Endothelial cell of umbilical vein (primary cell): ENCODE data around the gene TRIM17. TPM values are rescaled to one million over a fixed set of nuclear protein-coding genes. Genes with fewer than 3 reads are reported as not detected.

Experiments used
- BruUV-seq: library from RNA; stranded (reverse); fragments of 400-500 nt; replicated peaks from 2 replicates; lab custom pipeline; 2021; lab: Mats Ljungman, UMichigan
- CTCF ChIA-PET: fragments of 300-600, 350-600 bp; sonication (Branson Sonifier 250); formaldehyde crosslinking; loops from one replicate; lab custom pipeline; 2021; ENCODE audit warnings: antibody characterized with exemption, inconsistent platforms; lab: Charles Lee
- POLR2A ChIA-PET: fragments of 300-600, 350-600 bp; sonication (Branson Sonifier 250); formaldehyde crosslinking; loops from one replicate; lab custom pipeline; 2021; ENCODE audit warnings: antibody characterized with exemption, inconsistent platforms; lab: Charles Lee
- DNase-seq: peaks from one replicate; pipeline ENCODE4 v3.0.0-alpha.2; 2011; ENCODE audit warnings: low read depth, low spot score
- FAIRE-seq: peaks from 2 replicates; lab custom pipeline; 2011; peaks lifted over from hg19 to GRCh38; lab: Jason Lieb, UNC
- H2AFZ ChIP-seq: 2 replicates; pipeline ENCODE4 v1.6.0; 2012; ENCODE audit warnings: low read depth, low read length, control low read depth, inconsistent platforms
- H3K27ac ChIP-seq: 2 replicates; pipeline ENCODE4 v1.5.1; 2011; ENCODE audit warnings: low read depth, mild to moderate bottlenecking, control low read depth, low read length, moderate library complexity; ENCODE audit not compliant: insufficient read depth
- H3K27me3 ChIP-seq, 2 experiments: 2 replicates each; pipeline versions ENCODE4 v1.6.0 to v1.6.1; 2011; ENCODE audit warnings: low read length in 2 of 2, mixed read lengths in 1 of 2; ENCODE audit not compliant: control insufficient read depth in 2 of 2, insufficient read depth in 2 of 2
- H3K36me3 ChIP-seq, 2 experiments: 2 replicates in 1 of 2; 3 replicates in 1 of 2; pipeline ENCODE4 v1.5.1; 2011; ENCODE audit warnings: low read length in 2 of 2, mild to moderate bottlenecking in 1 of 2, moderate library complexity in 1 of 2; ENCODE audit not compliant: control insufficient read depth in 2 of 2, insufficient read depth in 2 of 2; ENCODE audit errors: extremely low read depth in 1 of 2
- H3K4me1 ChIP-seq: 3 replicates; pipeline ENCODE4 v1.5.1; 2011; ENCODE audit warnings: mild to moderate bottlenecking, low read length; ENCODE audit not compliant: control insufficient read depth, insufficient read depth; ENCODE audit errors: extremely low read depth
- H3K4me2 ChIP-seq: 2 replicates; pipeline ENCODE4 v1.6.1; 2011; ENCODE audit warnings: low read length, control low read depth, mixed read lengths; ENCODE audit not compliant: insufficient read depth
- H3K4me3 ChIP-seq, 3 experiments: fragments of 200-600 bp in 1 of 3; sonication (generic), shearing (Covaris generic) in 1 of 3; replicated peaks in 1 of 3; 2 replicates each; pipeline ENCODE4 v1.5.1; 2011 to 2016; ENCODE audit warnings: control low read depth in 3 of 3, low read length in 3 of 3, mild to moderate bottlenecking in 2 of 3, inconsistent platforms in 1 of 3, low read depth in 1 of 3, moderate library complexity in 1 of 3; ENCODE audit not compliant: insufficient read depth in 1 of 3
- H3K79me2 ChIP-seq: 2 replicates; pipeline ENCODE4 v1.6.0; 2012; ENCODE audit warnings: low read length, inconsistent platforms; ENCODE audit not compliant: control insufficient read depth, insufficient read depth
- H3K9ac ChIP-seq: replicated peaks from 2 replicates; pipeline ENCODE3; 2011; ENCODE audit warnings: low read length, control low read depth; ENCODE audit not compliant: insufficient read depth; ENCODE audit errors: extremely low read depth
- H3K9me1 ChIP-seq: replicated peaks from 3 replicates; pipeline ENCODE4 v1.6.0; 2011; ENCODE audit warnings: mild to moderate bottlenecking, low read length; ENCODE audit not compliant: control insufficient read depth, insufficient read depth; ENCODE audit errors: extremely low read depth
- H3K9me3 ChIP-seq: replicated peaks from 2 replicates; pipeline ENCODE4 v1.5.1; 2012; ENCODE audit warnings: low read length, inconsistent platforms; ENCODE audit not compliant: control insufficient read depth, insufficient read depth
- H4K20me1 ChIP-seq: replicated peaks from 2 replicates; pipeline ENCODE3; 2011; ENCODE audit warnings: mild to moderate bottlenecking, low read length; ENCODE audit not compliant: control insufficient read depth, insufficient read depth; ENCODE audit errors: extremely low read depth
- EZH2 ChIP-seq: IDR thresholded peaks from 2 replicates; pipeline ENCODE4 v1.6.1; 2012; ENCODE audit warnings: borderline replicate concordance, low read depth, mild to moderate bottlenecking, moderate library complexity, low read length, inconsistent platforms; ENCODE audit not compliant: severe bottlenecking
- FOS ChIP-seq: IDR thresholded peaks from 2 replicates; pipeline ENCODE4 v1.6.1; 2011; ENCODE audit warnings: mild to moderate bottlenecking, low read length, moderate library complexity, borderline replicate concordance; ENCODE audit not compliant: insufficient read depth
- GATA2 ChIP-seq: IDR thresholded peaks from 2 replicates; pipeline ENCODE4 v1.7.0; 2011; ENCODE audit warnings: low read depth, mild to moderate bottlenecking, moderate library complexity, mixed read lengths, low read length; ENCODE audit not compliant: insufficient read length, insufficient read depth
- JUN ChIP-seq: IDR thresholded peaks from 2 replicates; pipeline ENCODE4 v1.6.1; 2011; ENCODE audit warnings: borderline replicate concordance, low read depth; ENCODE audit not compliant: insufficient read length, insufficient read depth
- MYC ChIP-seq: IDR thresholded peaks from one replicate; pipeline ENCODE4 v1.6.1; 2011; ENCODE audit warnings: mild to moderate bottlenecking, low read depth, low read length
- POLR2A ChIP-seq: IDR thresholded peaks from 2 replicates; pipeline ENCODE4 v1.6.1; 2012; ENCODE audit warnings: low read depth, mild to moderate bottlenecking, control low read depth, low read length
- POLR2AphosphoS5 ChIP-seq: IDR thresholded peaks from 2 replicates; pipeline ENCODE4 v1.6.1; 2012; ENCODE audit warnings: low read depth, mild to moderate bottlenecking, control low read depth, low read length, moderate library complexity; ENCODE audit not compliant: insufficient read depth
- dilution Hi-C: fragments of 300-500 bp; cut with MboI; formaldehyde crosslinking; loops from one replicate; pipeline ENCODE4 v1.15.0; 2019; ENCODE audit warnings: low sequenced_read_pairs; ENCODE audit not compliant: extremely low pct_ligation_motif_present
- intact Hi-C: fragments of 100-400 bp; cut with micrococcal nuclease; formaldehyde crosslinking; loops from one replicate; pipeline ENCODE4 v1.10.0; 2022
- polyA plus RNA-seq, 4 experiments: library from polyadenylated mRNA; depleted of rRNA in 3 of 4; stranded (reverse) in 3 of 4; unstranded in 1 of 4; fragments of >200 nt; gene quantifications; 2 replicates each; pipeline versions ENCODE4 v1.2.1 to v1.2.3, GENCODE V29; 2011 to 2012; ENCODE audit warnings: missing spikeins in 1 of 4
- total RNA-seq: library from RNA; stranded (reverse); gene quantifications from 2 replicates; pipeline ENCODE4 v1.2.3, GENCODE V29; 2021
- TF ChIP-seq, protein P1 (sequence below), 2 donors: IDR thresholded peaks; 1 replicate in 1 of 2; 2 replicates in 1 of 2; pipeline ENCODE4 v1.5.1; 2011; ENCODE audit warnings: low read length in 2 of 2, mild to moderate bottlenecking in 2 of 2, moderate library complexity in 2 of 2, control low read depth in 1 of 2, inconsistent platforms in 1 of 2, low read depth in 1 of 2; ENCODE audit not compliant: insufficient read depth in 1 of 2; ENCODE audit errors: extremely low read depth in 1 of 2
- TF ChIP-seq, protein P2 (sequence below): IDR thresholded peaks from 2 replicates; pipeline ENCODE4 v1.6.1; 2011; ENCODE audit not compliant: insufficient read depth, insufficient read length

The TRIM17 gene
- total and polyA plus RNA-seq, 2 donors (not counting 3 experiments of a cell fraction or from before 2014, with no cell fraction given): not detected

DNA sequence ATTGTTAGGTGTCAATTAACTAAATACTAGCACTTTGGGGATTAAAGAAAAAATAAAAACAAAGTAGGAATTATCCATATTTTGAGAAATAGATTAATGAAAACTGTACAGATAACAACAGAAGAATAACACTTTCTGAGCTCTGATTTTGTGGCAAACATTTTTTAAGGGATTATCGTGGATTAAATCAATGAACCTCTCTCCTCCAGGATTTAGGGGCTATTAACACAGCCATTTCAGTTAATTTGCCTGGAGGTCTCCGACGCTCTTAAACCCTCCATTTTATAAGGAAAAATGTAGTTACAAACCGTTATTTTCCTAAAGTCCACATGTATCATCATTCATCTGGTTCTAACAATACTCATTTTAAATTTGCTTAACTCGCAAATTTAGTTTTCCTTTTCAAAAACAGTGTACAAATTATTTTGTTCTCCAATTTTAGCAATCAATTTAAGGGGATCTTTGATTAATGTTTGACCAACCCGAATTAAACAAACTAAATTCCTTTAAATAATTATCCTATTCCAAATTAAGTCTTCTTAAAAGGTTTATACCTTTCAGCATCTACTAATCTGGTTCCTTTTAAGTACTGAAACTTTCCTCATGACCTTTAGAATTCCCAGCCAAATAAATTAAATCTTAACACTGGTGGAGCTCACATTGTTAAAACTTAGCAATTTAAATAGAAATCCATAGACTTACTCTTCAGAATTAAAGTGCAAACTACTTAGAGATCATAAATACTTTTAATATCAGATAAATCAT, 39.8 kb upstream of the TRIM17 start:
- Histone ChIP-seq H4K20me1 (no peaks in the 10 kb centered on the region), H3K79me2 (no peaks in the 10 kb centered on the region), H3K4me1 (peaks cover 18% of the 10 kb centered on the region), H3K9ac (peak overlapping the region; percentile 77), H3K27ac (peak overlapping the region; percentile 36), H3K9me3 (no peaks in the 10 kb centered on the region), H3K4me2 (peak overlapping the region; percentile 90), H2AFZ (no peak overlapping the region), H3K27me3 (peaks cover 2 to 9% of the 10 kb centered on the region in 2 experiments), H3K36me3 (no peaks in the 10 kb centered on the region), H3K4me3 (peak overlapping the region in 2 of 3 experiments; percentile 36 to 71), H3K9me1 (no peaks in the 10 kb centered on the region)
- FAIRE-seq: no peak
- intact Hi-C loops (loop anchor here (1.0 to 5.0 kb wide), 6 partner anchors 10 to 369 kb away; partner anchors contain the start of genes MRPL55, RNF187 and TRIM11), dilution Hi-C loops (no loop called here)
- CTCF ChIA-PET: interaction anchor here (1.1 to 5.1 kb wide), 3 partner anchors 15 to 457 kb away, joined by 4 to 36 read pairs (median 9); partner anchors contain the start of gene RNF187
- no TSS peak for BruUV-seq
- TF ChIP-seq, protein P1, sequence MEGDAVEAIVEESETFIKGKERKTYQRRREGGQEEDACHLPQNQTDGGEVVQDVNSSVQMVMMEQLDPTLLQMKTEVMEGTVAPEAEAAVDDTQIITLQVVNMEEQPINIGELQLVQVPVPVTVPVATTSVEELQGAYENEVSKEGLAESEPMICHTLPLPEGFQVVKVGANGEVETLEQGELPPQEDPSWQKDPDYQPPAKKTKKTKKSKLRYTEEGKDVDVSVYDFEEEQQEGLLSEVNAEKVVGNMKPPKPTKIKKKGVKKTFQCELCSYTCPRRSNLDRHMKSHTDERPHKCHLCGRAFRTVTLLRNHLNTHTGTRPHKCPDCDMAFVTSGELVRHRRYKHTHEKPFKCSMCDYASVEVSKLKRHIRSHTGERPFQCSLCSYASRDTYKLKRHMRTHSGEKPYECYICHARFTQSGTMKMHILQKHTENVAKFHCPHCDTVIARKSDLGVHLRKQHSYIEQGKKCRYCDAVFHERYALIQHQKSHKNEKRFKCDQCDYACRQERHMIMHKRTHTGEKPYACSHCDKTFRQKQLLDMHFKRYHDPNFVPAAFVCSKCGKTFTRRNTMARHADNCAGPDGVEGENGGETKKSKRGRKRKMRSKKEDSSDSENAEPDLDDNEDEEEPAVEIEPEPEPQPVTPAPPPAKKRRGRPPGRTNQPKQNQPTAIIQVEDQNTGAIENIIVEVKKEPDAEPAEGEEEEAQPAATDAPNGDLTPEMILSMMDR (IDR thresholded peaks at IDR 0.05; ENCODE audit: extremely low read depth in 1 of 2, insufficient read depth in 1 of 2, low read depth in 1 of 2, low read length in 2 of 2): no peak
- TF ChIP-seq, protein P2, sequence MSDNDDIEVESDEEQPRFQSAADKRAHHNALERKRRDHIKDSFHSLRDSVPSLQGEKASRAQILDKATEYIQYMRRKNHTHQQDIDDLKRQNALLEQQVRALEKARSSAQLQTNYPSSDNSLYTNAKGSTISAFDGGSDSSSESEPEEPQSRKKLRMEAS: no peak
- TF ChIP-seq POLR2AphosphoS5: no peak
- TF ChIP-seq GATA2: no peak
- no peak for TF ChIP-seq FOS
- no peak for TF ChIP-seq MYC
- TF ChIP-seq EZH2: no peak
- TF ChIP-seq JUN: no peak
- TF ChIP-seq POLR2A: no peak
- POLR2A ChIA-PET: no interaction called here
- DNase-seq: no peak
